Stimulated activated naive CD4-positive, alpha-beta T cell treated with Interleukin-2 at 50 U/mL for 16 hours (primary cell): Measurements from ENCODE around the gene KCNJ9.
"Not testable (repeated sequence)": the region's sequence is repeated elsewhere in the genome, so short reads cannot be mapped to it uniquely, and the experiment has no call there.

Experiments
- DNase-seq: peaks from one replicate; lab custom pipeline; 2025; lab: John Stamatoyannopoulos, UW

Gene KCNJ9

GRCh38 chr1:160125746-160126145 is 44.4 kb downstream of the KCNJ9 start:
- DNase-seq, result no peak

GRCh38 chr1:160126342-160126741 is 45.0 kb downstream of the KCNJ9 start:
- DNase-seq, result not testable (repeated sequence)

GRCh38 chr1:160127381-160127780 is 46.0 kb downstream of the KCNJ9 start:
- no peak for DNase-seq

DNA sequence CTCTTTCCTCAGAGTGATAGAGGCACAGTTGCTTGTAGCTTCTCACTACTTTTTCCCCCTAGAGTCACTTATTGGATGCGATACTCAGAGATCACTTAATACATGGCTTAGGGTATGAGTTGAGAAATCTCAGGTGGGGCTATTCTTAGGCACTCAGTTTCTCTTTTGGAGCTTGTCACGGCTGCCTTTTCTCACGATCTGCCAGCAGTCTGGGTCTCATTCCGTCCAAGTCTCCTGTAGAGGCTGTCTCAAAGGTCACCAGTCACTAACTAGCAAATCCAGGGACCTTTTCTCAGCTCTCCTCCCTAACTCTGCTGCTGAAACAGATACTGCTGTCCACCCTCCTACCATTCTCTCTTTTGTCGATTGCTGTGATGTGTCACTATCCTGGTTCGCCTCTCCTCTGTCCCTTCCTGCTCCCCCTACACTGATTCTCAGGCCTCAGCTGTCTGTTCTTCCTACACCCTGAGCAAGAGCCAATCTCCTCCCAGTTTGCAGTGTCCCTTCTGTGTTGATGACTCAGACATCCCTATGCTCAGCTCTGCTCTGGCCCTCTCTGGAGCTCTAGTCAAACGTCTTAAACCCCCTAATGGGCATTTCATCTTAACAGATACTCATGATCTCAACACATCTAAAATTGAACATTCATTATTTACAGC is 46.7 kb downstream of the KCNJ9 start:
- no peak for DNase-seq

GRCh38 chr1:160128636-160129035 is 47.3 kb downstream of the KCNJ9 start:
- no peak for DNase-seq

- DNase-seq, result no peak
These were observed 47.7 kb downstream of the KCNJ9 start for GRCh38 chr1:160129046-160129445.

DNA sequence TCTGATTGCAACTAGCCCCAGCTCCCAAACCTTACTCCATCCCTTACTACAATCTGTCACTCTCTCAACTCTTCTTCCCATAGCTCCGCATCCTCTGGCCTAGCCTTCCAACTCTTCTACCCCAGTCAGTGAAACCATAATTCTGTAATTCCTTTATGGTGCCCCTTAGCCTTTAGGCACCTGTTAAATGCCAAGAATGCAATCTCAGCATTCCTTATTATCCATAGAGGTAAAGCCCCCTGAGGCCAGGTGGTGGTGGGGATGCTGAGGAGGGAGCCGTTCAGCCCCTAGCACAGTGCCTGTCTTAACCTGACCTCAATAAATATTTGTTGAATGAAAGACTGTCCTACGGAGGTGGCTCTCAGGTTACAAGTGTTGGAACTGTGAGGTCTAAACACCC is 48.2 kb downstream of the KCNJ9 start:
- DNase-seq, result no peak

DNA sequence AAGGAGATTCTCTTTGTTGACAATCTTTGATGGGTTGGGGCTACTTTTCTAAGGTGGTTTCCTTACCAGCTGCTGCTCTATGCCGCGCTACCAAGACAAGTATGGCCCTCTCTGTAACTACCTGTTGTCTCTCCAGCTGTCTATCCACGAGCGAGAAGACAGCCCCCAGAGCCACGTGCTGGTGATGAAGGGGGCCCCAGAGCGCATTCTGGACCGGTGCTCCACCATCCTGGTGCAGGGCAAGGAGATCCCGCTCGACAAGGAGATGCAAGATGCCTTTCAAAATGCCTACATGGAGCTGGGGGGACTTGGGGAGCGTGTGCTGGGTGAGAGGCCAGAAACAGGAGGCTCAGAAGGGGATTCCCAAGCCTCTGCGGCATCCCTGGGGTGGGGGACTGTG is 48.6 kb downstream of the KCNJ9 start:
- DNase-seq, result no peak

GRCh38 chr1:160130486-160130885 is 49.1 kb downstream of the KCNJ9 start:
- no peak for DNase-seq

DNA sequence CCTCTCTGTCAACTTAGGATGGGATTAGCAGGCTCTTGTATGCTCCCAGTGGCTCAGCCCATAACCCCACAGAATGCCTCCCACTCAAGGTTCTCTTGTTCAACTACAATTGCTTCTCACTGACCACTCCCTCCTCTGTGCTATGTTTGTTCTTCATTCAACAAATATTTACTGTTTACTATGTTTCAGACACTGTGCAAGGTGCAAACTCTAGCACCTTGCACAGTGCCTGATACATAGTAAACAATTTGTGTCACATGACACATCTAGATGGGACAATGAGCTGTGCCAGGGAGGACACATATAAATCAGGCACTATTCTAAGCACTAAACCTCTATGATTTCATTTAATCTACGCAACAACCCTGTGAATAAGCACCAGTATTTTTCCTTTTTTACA is 49.6 kb downstream of the KCNJ9 start:
- no peak for DNase-seq

DNA sequence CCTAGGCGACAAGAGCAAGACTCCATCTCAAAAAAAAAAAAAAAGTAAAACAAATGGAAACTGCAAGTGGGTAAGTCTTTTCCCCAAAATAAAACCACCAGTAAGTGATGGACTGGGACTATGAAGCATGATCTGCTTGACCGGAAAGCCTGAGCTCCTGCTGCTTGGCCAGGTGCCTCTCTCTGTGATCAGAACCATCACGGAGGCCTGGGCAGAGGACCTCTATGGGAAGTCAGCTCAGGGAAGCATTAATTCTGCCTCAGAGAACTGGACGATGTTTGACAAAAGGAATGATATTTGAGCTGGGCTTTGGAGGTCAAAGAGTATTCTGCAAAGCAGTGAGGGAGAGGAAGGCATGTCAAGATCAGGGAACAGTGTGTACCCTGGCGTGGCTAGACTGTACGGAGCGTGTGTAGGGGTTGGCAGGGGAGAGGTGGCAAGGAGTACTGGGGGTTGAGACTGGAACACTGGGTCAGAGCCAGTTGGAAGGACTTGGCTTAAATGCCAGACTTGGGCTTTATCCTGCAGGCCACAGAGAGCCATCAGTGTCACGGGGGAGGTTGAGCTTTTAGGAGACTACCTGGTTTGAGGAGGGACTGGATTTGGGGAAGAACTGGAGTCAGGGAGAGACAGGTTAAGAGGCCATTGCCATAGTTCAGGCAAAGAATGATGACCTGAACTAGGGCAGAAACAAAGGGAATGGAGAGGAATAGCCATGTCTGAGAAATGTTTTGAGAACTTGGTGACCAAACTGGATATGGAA is 50.6 kb downstream of the KCNJ9 start:
- DNase-seq, result no peak

GRCh38 chr1:160133990-160134770 is 52.8 kb downstream of the KCNJ9 start:
- no peak for DNase-seq

GRCh38 chr1:160134791-160135572 is 53.6 kb downstream of the KCNJ9 start:
- no peak for DNase-seq

DNA sequence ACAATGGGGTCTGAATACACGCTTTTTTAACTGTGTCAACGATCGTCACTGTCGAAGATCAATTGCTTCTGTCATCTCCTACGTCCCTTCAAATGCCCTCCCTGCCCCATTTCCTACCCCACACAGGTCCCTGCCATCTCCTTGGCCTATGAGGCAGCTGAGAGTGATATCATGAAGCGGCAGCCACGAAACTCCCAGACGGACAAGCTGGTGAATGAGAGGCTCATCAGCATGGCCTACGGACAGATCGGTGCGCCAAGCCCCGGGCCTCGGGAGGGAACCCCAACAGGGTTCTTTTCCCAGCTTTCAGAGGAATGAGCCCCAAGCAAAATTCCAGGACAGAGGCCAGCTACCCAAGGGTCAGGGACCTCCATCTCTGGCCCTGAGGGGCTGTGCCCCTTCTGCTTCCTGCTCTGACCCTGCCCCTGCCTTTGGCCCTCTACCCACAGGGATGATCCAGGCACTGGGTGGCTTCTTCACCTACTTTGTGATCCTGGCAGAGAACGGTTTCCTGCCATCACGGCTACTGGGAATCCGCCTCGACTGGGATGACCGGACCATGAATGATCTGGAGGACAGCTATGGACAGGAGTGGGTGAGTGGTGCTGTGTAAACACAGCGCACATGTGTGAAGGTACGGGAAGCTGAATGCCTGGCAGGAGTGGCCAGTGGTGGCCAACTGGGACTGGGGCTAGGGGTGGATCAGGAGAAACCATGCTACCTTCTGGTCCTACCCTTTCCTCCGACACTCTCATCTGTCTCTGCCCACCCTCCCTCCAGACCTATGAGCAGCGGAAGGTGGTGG is 55.0 kb downstream of the KCNJ9 start:
- DNase-seq, result no peak

DNA sequence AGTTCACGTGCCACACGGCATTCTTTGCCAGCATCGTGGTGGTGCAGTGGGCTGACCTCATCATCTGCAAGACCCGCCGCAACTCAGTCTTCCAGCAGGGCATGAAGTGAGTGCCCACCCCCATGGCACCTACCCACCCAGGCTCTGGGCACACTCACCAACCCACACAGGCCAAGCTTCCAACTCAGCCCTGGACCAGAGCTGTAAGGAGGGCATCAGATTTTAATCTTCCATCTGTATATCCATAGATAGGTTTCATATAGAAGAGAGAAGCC is 55.5 kb downstream of the KCNJ9 start:
- DNase-seq, result no peak

DNA sequence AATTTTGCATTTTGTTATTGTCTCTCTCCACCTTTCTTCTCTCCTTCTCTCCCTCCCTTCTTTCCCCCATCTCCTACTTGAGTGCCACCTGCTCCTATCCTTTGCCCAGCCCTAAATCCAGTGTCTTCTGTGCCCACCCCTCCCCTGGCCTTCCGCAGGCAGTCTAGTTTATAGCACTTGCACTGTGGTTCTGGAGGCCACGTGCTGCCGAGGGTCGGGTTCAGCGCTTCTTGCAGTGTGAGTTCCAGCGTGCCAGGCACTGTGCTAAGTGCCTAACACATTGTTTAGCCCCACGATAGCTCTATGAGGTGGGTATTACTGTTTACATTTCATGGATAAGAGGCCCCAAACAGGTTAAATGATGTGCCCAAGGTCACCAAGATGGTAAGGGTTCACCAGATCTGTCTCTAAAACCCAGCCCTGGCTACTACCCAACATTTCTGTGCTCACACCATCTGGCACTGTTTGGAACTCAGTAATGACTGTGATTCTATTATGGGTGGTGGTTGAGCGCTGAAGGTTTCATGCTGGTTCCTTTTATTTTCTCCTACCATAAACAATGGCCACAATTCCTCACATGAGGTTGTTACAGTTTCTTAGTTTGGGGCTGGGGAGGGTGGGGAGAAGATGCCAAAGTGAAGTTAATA is 56.0 kb downstream of the KCNJ9 start:
- DNase-seq, result no peak

DNA sequence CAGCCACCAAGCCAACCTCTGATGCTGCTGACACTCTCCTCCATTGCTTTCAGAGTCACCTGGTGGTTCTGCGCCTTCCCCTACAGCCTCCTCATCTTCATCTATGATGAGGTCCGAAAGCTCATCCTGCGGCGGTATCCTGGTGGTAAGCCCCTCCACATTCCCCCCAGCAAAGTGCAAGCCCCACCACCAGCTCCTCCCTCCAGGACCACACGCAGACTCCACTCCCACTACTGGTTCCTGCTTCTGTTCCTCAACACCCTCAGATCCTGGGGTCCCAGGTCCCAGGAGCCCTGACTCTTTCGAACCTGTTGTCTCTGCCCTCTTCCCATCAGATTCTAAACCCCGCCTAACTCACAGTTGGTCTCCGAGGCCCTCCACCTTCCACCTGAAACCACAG is 58.5 kb downstream of the KCNJ9 start:
- no peak for DNase-seq
